Occipital lobe (tissue), 2 donors: ENCODE data around the gene TSC22D1. TPM values are rescaled to one million over a fixed set of nuclear protein-coding genes. Genes with fewer than 3 reads are reported as not detected.
"Not testable (repeated sequence)": the region's sequence is repeated elsewhere in the genome, so short reads cannot be mapped to it uniquely, and the experiment has no call there.

Source experiments
- DNase-seq: peaks from one replicate; lab custom pipeline; 2025; lab: John Stamatoyannopoulos, UW
- total RNA-seq: library from RNA; depleted of rRNA; stranded (reverse); fragments of >200 nt; gene quantifications from one replicate; pipeline ENCODE4 v1.2.3, GENCODE V29; 2014

The TSC22D1 gene
- total RNA-seq, 1 donor from 2014 or later = 251 TPM

DNA sequence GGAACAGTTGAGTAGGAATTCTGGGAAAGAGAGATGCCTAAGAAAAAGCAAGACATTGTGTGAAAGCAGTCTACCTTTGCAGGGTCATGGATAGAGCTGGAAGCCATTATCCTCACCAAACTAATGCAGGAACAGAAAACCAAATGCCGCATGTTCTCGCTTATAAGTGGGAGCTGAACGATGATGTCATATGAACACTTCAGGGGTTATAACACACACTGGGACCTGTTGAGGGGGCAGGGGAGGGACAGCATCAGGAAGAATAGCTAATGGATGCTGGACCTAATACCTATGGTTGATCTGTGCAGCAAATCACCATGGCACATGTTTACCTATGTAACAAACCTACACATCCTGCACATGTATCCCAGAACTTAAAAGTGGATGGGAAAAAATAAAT, 69.9 kb downstream of the TSC22D1 start:
- DNase-seq = no peak

GRCh38 chr13:44504116-44504515, 72.0 kb downstream of the TSC22D1 start:
- DNase-seq = no peak

- no peak for DNase-seq
These were observed 77.2 kb downstream of the TSC22D1 start for GRCh38 chr13:44498969-44499368.

DNA sequence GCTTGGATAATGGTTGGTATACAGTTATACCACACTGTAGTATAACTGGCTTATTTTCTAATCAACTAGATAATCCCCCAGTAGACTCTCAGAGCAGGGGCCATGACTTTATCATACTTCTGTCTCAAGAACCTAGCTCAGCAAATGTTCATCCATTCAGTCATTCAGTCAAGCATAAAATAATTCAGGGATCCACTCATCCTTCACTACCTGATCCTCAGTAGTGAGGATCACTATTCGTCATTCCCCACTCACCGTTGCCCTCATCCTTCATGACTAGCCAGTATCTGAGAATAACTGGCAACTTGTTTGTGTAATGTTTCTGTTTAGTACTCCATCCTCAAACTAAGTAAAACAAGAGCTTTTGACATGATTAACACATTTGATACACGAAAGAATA, 77.6 kb downstream of the TSC22D1 start:
- no peak for DNase-seq

- DNase-seq = no peak
These were observed 78.3 kb downstream of the TSC22D1 start for GRCh38 chr13:44497801-44498200.

- DNase-seq = no peak
These were observed 82.8 kb downstream of the TSC22D1 start for GRCh38 chr13:44493213-44493812.

DNA sequence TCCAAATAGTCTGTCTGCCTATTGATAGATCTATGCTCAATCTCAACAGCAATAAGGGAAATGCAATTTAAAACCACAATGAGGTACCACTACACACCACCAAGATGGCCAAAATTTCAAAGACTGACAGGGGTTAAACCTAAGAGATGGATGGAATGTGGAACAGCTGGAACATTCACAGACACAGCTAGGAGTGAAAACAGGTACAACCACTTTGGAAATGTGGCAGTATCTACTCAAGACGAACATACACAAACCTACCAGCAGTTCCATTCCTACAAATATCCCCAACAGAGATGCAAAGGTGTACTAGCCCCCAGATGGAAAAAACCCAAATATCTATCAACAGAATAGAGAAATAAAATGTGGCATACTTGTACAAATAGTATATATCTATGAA, 86.4 kb downstream of the TSC22D1 start:
- DNase-seq = no peak

- no peak for DNase-seq
These were observed 88.1 kb downstream of the TSC22D1 start for GRCh38 chr13:44487989-44488388.

DNA sequence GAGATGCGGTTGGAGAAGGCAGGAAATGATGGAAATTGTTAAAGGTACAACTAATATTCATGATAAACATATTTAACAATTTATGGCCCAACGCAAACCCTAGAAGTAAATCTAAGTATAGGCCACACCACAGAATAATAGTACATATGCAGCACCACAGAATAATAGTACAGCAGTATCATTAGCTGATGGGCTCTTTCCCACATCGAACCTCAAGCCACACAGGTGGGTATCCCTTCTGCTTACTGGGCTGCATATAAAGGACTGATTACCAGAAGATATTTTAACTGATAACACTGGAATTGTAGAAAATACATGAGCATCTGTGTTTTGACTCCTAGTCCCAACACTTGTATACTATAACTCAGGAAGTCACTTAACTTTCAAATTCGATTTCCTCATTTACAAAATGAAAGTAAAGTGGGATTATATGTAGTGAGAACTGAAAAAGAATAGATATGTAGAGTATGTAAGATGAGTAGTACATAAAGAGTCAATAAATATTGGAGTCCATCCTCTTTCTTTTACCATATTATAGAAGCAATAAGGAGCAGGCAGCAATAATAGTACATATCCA, 91.5 kb downstream of the TSC22D1 start:
- DNase-seq = no peak

- no peak for DNase-seq
These were observed 101.8 kb downstream of the TSC22D1 start for GRCh38 chr13:44474122-44474910.

- no peak for DNase-seq
These were observed 104.4 kb downstream of the TSC22D1 start for GRCh38 chr13:44471686-44472085.

GRCh38 chr13:44470638-44471562, 105.2 kb downstream of the TSC22D1 start:
- no peak for DNase-seq

GRCh38 chr13:44468874-44469273, 107.3 kb downstream of the TSC22D1 start:
- DNase-seq = no peak

DNA sequence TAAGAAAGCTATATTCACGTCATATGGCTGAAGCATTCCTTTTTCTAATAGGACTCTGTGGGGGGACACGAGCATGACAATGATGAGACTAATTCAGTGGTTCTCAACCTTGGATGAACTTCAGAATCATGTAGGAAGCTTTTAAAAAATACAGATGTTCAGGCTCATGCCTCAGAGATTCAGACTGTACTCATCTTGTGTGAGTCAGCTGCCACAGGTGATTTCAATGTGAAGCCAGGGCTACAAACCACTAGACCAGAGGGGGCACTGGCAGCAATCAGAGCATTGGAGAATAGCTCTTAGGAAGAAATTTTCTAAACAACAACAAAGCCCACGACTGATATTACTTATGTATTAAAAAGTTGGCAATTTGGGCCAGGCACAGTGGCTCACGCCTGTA, 110.8 kb downstream of the TSC22D1 start:
- no peak for DNase-seq

GRCh38 chr13:44464471-44464870, 111.7 kb downstream of the TSC22D1 start:
- no peak for DNase-seq

GRCh38 chr13:44463759-44464158, 112.4 kb downstream of the TSC22D1 start:
- no peak for DNase-seq

DNA sequence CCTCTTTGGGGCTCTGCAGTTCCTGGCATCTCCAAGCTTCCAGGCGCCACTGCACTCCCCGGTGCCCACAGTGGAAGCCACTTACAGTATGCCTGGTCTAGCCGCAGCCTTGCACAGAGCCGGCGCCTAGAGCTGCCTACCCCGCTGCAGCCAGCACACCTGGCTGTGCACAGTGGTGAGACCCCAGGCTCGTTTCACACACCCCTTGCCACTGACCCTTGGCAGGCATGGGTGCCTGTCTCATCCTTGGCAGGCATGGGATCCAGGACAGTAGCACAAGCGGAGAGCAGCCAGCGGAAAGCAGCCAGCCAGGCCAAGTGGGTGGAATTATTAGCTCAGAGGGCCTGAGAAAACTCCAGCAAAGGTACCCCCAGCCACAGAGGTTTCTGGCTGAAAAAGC, 116.5 kb downstream of the TSC22D1 start:
- no peak for DNase-seq

- no peak for DNase-seq
These were observed 117.7 kb downstream of the TSC22D1 start for GRCh38 chr13:44458313-44458975.

- not testable (repeated sequence) for DNase-seq
These were observed 119.9 kb downstream of the TSC22D1 start for GRCh38 chr13:44456212-44456611.

DNA sequence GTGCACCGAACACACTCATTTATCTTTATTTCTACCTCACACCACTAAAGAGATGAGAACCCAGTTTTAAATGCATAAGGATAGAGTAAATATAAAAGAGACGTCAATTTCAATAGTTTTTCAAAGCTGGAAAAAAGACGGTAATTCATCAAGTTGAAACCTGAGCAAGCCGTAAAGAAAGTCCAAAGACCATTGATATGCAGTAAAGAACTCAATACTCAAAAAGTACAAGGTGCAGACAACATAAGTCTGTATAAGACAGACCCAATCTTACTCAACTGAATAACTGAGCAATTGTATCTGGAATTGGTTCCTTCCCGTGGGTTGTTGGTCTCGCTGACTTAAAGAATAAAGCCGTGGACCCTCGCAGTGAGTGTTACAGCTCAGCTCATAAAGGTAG, 120.4 kb downstream of the TSC22D1 start:
- no peak for DNase-seq

- DNase-seq = no peak
These were observed 122.2 kb downstream of the TSC22D1 start for GRCh38 chr13:44453881-44454280.
